GM18951 (cell line): ENCODE data around the gene CERS2.

Experiments
- POLR2A ChIP-seq: IDR thresholded peaks from 4 replicates; pipeline ENCODE4 v1.6.1; 2011; ENCODE audit warnings: mild to moderate bottlenecking; ENCODE audit not compliant: insufficient read length, insufficient read depth; ENCODE audit errors: extremely low read depth
- in situ Hi-C: fragments of 300-500 bp; cut with MboI; formaldehyde crosslinking; loops from one replicate; pipeline ENCODE4 v1.12.0; 2022; ENCODE audit warnings: low sequenced_read_pairs, mixed read lengths, inconsistent platforms; ENCODE audit not compliant: unreplicated experiment

The CERS2 gene

GRCh38 chr1:151005729-151006319 is 31.2 kb upstream of the CERS2 start:
- in situ Hi-C loops, result no loop called here

GRCh38 chr1:151003180-151003579 is 28.5 kb upstream of the CERS2 start:
- no peak for TF ChIP-seq POLR2A

More at GRCh38 chr1:151005729-151006319, 31.2 kb upstream of the CERS2 start:
- TF ChIP-seq POLR2A, result no peak

GRCh38 chr1:151002611-151003010 is 28.0 kb upstream of the CERS2 start:
- in situ Hi-C loops, result no loop called here
- no peak for TF ChIP-seq POLR2A

More at GRCh38 chr1:151003180-151003579, 28.5 kb upstream of the CERS2 start:
- in situ Hi-C loops, result no loop called here

- no peak for TF ChIP-seq POLR2A
- in situ Hi-C loops, result no loop called here
Measured at GRCh38 chr1:151002051-151002450, 27.4 kb upstream of the CERS2 start.

GRCh38 chr1:151001602-151002001 is 27.0 kb upstream of the CERS2 start:
- no peak for TF ChIP-seq POLR2A
- in situ Hi-C loops, result no loop called here

GRCh38 chr1:151000408-151000807 is 25.8 kb upstream of the CERS2 start:
- in situ Hi-C loops, result no loop called here
- TF ChIP-seq POLR2A, result no peak

- in situ Hi-C loops, result loop anchor here (10.0 kb wide), 1 partner anchor 745 kb away; the partner anchor contains the start of gene CA14
Measured at GRCh38 chr1:150999926-151000325, 25.3 kb upstream of the CERS2 start.

GRCh38 chr1:150999051-150999674 is 24.5 kb upstream of the CERS2 start:
- in situ Hi-C loops, result loop anchor here (10.0 kb wide), 1 partner anchor 744 kb away; the partner anchor contains the start of gene CA14
- TF ChIP-seq POLR2A, result no peak

More at GRCh38 chr1:150999926-151000325, 25.3 kb upstream of the CERS2 start:
- TF ChIP-seq POLR2A, result no peak

GRCh38 chr1:150997949-150998348 is 23.3 kb upstream of the CERS2 start:
- in situ Hi-C loops, result loop anchor here (10.0 kb wide), 1 partner anchor 743 kb away; the partner anchor contains the start of gene CA14
- TF ChIP-seq POLR2A, result no peak

GRCh38 chr1:150997126-150997872 is 22.7 kb upstream of the CERS2 start:
- no peak for TF ChIP-seq POLR2A
- in situ Hi-C loops, result loop anchor here (10.0 kb wide), 1 partner anchor 742 kb away; the partner anchor contains the start of gene CA14

GRCh38 chr1:150995896-150996295 is 21.3 kb upstream of the CERS2 start:
- in situ Hi-C loops, result loop anchor here (10.0 kb wide), 1 partner anchor 741 kb away; the partner anchor contains the start of gene CA14

GRCh38 chr1:150995460-150995859 is 20.8 kb upstream of the CERS2 start:
- in situ Hi-C loops, result loop anchor here (10.0 kb wide), 1 partner anchor 741 kb away; the partner anchor contains the start of gene CA14
- no peak for TF ChIP-seq POLR2A

More at GRCh38 chr1:150995896-150996295, 21.3 kb upstream of the CERS2 start:
- no peak for TF ChIP-seq POLR2A

- in situ Hi-C loops, result loop anchor here (10.0 kb wide), 1 partner anchor 739 kb away; the partner anchor contains the start of gene CA14
- no peak for TF ChIP-seq POLR2A
Measured at GRCh38 chr1:150994248-150994647, 19.6 kb upstream of the CERS2 start.
